ENCODE results near the gene PARP11.

GRCh38 chr12:3922033-3922432 lies 48.8 kb upstream of the PARP11 start:
- TF ChIP-seq CTCF (conservative IDR thresholded peaks at IDR 0.05 in 1 of 2, IDR thresholded peaks at IDR 0.05 in 1 of 2; ENCODE audit: extremely low read depth in 1 of 2, insufficient read depth in 1 of 2, low read depth in 1 of 2, low read length in 2 of 2) (no peak), EZH2 (IDR thresholded peaks at IDR 0.05; ENCODE audit: borderline replicate concordance, low read length) (no peak)

All from mammary epithelial cell (primary cell).